ENCODE measurements around the gene DDX54. TPM values are rescaled to one million over a fixed set of nuclear protein-coding genes. Genes with fewer than 3 reads are reported as not detected.

DDX54 gene
- total RNA-seq, 2 donors from 2014 or later = 68.1 to 69.0 TPM

- H3K36me3 Mint-ChIP-seq (ENCODE audit: low read depth) = no peaks in the 10 kb centered on the region
- peaks cover 19% of the 10 kb centered on the region for H3K27me3 ChIP-seq (ENCODE audit: control insufficient read depth, insufficient read depth, low read length, poor library complexity, severe bottlenecking)
- H3K36me3 ChIP-seq (ENCODE audit: control insufficient read depth, insufficient read depth, low read length) = no peaks in the 10 kb centered on the region
- no peak overlapping the region for H3K27ac Mint-ChIP-seq
- H3K9me3 Mint-ChIP-seq = no peaks in the 10 kb centered on the region
- H3K9me3 ChIP-seq (ENCODE audit: control insufficient read depth, low read length) = no peaks in the 10 kb centered on the region
- 94% methylated on average over 5 to 6 of the region's 6 CpGs for WGBS, 2 experiments (ENCODE audit: insufficient coverage in 1 of 2, insufficient read length in 1 of 2)
- H3K27me3 Mint-ChIP-seq (ENCODE audit: insufficient read depth) = peaks cover 25% of the 10 kb centered on the region
- no peak overlapping the region for H3K4me3 Mint-ChIP-seq
- H3K27ac ChIP-seq (ENCODE audit: low read depth, low read length) = no peak overlapping the region
- H3K4me3 ChIP-seq (ENCODE audit: low read length) = no peak overlapping the region
- TF ChIP-seq, protein P1, sequence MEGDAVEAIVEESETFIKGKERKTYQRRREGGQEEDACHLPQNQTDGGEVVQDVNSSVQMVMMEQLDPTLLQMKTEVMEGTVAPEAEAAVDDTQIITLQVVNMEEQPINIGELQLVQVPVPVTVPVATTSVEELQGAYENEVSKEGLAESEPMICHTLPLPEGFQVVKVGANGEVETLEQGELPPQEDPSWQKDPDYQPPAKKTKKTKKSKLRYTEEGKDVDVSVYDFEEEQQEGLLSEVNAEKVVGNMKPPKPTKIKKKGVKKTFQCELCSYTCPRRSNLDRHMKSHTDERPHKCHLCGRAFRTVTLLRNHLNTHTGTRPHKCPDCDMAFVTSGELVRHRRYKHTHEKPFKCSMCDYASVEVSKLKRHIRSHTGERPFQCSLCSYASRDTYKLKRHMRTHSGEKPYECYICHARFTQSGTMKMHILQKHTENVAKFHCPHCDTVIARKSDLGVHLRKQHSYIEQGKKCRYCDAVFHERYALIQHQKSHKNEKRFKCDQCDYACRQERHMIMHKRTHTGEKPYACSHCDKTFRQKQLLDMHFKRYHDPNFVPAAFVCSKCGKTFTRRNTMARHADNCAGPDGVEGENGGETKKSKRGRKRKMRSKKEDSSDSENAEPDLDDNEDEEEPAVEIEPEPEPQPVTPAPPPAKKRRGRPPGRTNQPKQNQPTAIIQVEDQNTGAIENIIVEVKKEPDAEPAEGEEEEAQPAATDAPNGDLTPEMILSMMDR (conservative IDR thresholded peaks at IDR 0.05) = no peak
- no peaks in the 10 kb centered on the region for H3K4me1 ChIP-seq (ENCODE audit: control insufficient read depth, insufficient read depth, low read length)
- H3K4me1 Mint-ChIP-seq = peaks cover 4% of the 10 kb centered on the region
- H3K9ac ChIP-seq (ENCODE audit: extremely low read depth, low read length, poor library complexity, severe bottlenecking) = no peak overlapping the region
- DNase-seq = peak; percentile 60
These were observed 48.2 kb downstream of the DDX54 start for GRCh38 chr12:113136990-113137511.

DNA sequence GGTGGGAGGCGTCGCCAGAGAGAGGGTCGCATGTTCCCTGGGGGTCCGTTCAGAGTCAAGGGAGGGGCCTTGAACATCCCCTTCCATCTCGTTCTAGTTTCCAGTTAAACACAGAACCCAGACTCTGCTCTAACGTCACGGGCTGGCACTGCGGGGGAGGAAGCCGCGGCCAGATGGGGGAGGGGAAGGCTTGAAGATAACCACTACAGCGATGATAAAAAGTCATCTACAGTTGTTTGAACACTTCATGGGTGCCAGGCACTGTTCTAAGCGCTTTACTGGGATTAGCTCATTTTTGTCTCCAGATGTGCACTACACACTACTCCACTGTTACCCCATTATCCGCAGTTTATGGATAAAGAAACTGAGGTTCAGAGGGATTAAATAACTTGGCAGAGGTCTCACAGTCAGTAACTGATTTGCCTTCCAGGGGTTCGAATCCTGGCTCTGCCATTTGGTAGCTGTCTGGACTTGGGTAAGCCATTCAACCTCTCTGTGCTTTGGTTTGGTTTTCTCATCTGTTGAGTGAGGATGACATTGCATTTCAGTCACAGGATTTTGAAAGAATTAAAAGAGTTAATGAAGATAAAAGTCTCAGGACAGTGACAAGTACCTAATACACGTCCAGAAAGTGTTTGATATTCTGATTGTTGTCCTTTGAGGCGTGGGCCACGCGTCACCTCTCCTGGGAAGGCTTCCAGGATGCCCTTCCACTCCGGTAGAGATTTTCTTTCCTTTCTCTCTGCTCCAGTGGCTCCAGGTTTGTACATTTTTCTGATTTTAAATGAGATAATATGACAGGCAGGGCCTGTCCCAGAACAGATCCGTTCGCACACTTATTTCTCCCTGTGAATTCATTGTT, 48.9 kb downstream of the DDX54 start:
- Mint-ChIP-seq H3K27ac (peak overlapping the region; percentile 88), H3K9me3 (no peaks in the 10 kb centered on the region), H3K4me3 (peak overlapping the region; percentile 55), H3K36me3 (ENCODE audit: low read depth) (no peaks in the 10 kb centered on the region), H3K4me1 (peaks cover 4% of the 10 kb centered on the region), H3K27me3 (ENCODE audit: insufficient read depth) (peaks cover 25% of the 10 kb centered on the region)
- peaks cover 19% of the 10 kb centered on the region for H3K27me3 ChIP-seq (ENCODE audit: control insufficient read depth, insufficient read depth, low read length, poor library complexity, severe bottlenecking)
- no peak overlapping the region for H3K27ac ChIP-seq (ENCODE audit: low read depth, low read length)
- H3K9me3 ChIP-seq (ENCODE audit: control insufficient read depth, low read length) = no peaks in the 10 kb centered on the region
- WGBS, 2 experiments (ENCODE audit: insufficient coverage in 1 of 2, insufficient read length in 1 of 2) = 49 to 50% methylated on average over 9 to 21 of the region's 21 CpGs
- DNase-seq = peak; percentile 88
- no peak overlapping the region for H3K9ac ChIP-seq (ENCODE audit: extremely low read depth, low read length, poor library complexity, severe bottlenecking)
- peak overlapping the region; percentile 42 for H3K4me3 ChIP-seq (ENCODE audit: low read length)
- no peaks in the 10 kb centered on the region for H3K4me1 ChIP-seq (ENCODE audit: control insufficient read depth, insufficient read depth, low read length)
- H3K36me3 ChIP-seq (ENCODE audit: control insufficient read depth, insufficient read depth, low read length) = no peaks in the 10 kb centered on the region
- TF ChIP-seq, protein P1 (conservative IDR thresholded peaks at IDR 0.05) = no peak

DNA sequence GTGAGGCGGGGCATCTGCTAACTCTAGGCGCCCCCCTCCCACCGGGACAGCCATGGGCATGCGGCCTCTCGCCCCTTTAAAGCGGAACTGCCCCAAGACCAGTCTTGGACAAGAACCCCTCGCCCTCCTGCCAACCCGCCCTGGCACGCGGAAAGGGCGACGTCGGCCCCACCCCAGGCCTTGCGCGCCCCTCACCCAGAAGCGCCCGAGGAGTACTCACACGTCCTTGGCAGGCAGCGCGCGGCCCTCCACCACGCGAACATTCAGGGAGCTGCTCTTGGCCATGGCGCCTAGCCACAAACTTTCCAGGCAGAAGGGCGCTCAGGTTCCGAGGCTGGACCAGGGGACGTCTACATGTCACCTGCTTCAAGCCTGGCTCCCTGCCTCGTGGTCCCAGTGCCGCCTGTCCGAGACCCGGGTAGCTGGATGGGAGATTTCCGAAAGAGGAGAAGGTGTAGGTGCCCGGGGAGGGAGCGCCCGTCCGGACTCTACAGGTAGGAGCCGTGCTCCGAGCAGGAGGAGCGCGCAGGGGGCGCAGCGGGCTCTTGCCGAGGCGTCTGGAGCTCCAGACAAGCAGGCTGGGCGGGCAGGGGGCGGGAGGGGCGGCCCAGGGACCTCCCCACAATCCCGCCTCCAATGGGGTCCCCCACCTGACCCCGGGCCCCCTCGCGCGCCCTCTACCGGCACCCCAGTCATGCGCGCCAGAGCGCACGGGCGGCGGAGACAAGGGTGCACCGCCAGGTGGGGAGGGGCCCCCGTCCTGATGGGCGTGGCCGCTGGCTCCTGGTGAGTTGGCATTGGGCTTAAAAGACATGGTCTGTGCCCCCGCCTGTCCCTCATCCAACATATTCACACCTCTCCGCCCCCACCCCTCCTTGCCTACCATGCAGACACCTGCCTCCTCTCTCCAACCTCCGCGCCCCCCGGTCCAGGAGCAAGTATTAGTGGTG, 49.8 kb downstream of the DDX54 start, which contains the start of gene RASAL1:
Gene RASAL1, minus strand, starts transcription at position 584 of the 950 bp plus-strand sequence. Its CDS starts 299 bp downstream, at position 285.
- DNase-seq = peak; percentile 99
- peak within 1 kb of the TSS; percentile 55 for H3K4me3 Mint-ChIP-seq
- no peak within 1 kb of the TSS for H3K27ac ChIP-seq (ENCODE audit: low read depth, low read length)
- TF ChIP-seq, protein P1 (conservative IDR thresholded peaks at IDR 0.05) = peak; percentile 97
- peak within 1 kb of the TSS; percentile 71 for H3K4me3 ChIP-seq (ENCODE audit: low read length)
- no peak within 1 kb of the TSS for H3K9ac ChIP-seq (ENCODE audit: extremely low read depth, low read length, poor library complexity, severe bottlenecking)
- WGBS, 2 experiments (ENCODE audit: insufficient coverage in 1 of 2, insufficient read length in 1 of 2) = 11 to 19% methylated on average over 21 to 64 of the region's 68 CpGs
- no peaks in the 10 kb centered on the region for H3K4me1 ChIP-seq (ENCODE audit: control insufficient read depth, insufficient read depth, low read length)
- H3K9me3 ChIP-seq (ENCODE audit: control insufficient read depth, low read length) = no peaks in the 10 kb centered on the region
- no peaks in the 10 kb centered on the region for H3K36me3 ChIP-seq (ENCODE audit: control insufficient read depth, insufficient read depth, low read length)
- peaks cover 26% of the 10 kb centered on the region for H3K27me3 Mint-ChIP-seq (ENCODE audit: insufficient read depth)
- H3K4me1 Mint-ChIP-seq = peaks cover 4% of the 10 kb centered on the region
- no peaks in the 10 kb centered on the region for H3K9me3 Mint-ChIP-seq
- H3K27me3 ChIP-seq (ENCODE audit: control insufficient read depth, insufficient read depth, low read length, poor library complexity, severe bottlenecking) = peaks cover 19% of the 10 kb centered on the region
- H3K36me3 Mint-ChIP-seq (ENCODE audit: low read depth) = no peaks in the 10 kb centered on the region
- peak within 1 kb of the TSS; percentile 88 for H3K27ac Mint-ChIP-seq

Data from endodermal cell (in vitro differentiated cells).